Caco-2 (cell line): ENCODE measurements around the gene RAPGEF3. TPM values are rescaled to one million over a fixed set of nuclear protein-coding genes. Genes with fewer than 3 reads are reported as not detected.

Experiments
- BruUV-seq: library from RNA; stranded (reverse); fragments of 400-500 nt; replicated peaks from 2 replicates; lab custom pipeline; 2021; lab: Mats Ljungman, UMichigan
- CTCF ChIA-PET: fragments of 300-600 bp; sonication (Branson Sonifier 250); formaldehyde crosslinking; loops from one replicate; lab custom pipeline; 2022; ENCODE audit warnings: antibody characterized with exemption; lab: Charles Lee
- POLR2A ChIA-PET: fragments of 300-600 bp; sonication (Branson Sonifier 250); formaldehyde crosslinking; loops from one replicate; lab custom pipeline; 2022; ENCODE audit warnings: antibody characterized with exemption; lab: Charles Lee
- DNase-seq, 2 experiments: peaks; one replicate each; pipeline versions ENCODE4 v3.0.0 to v3.0.0-alpha.2; 2020 to 2022
- H3K27me3 ChIP-seq: replicated peaks from 2 replicates; pipeline ENCODE4 v1.6.0; 2011; ENCODE audit warnings: low read length; ENCODE audit not compliant: control insufficient read depth, insufficient read depth
- H3K36me3 ChIP-seq: 2 replicates; pipeline ENCODE4 v1.5.1; 2011; ENCODE audit warnings: low read length; ENCODE audit not compliant: control insufficient read depth, insufficient read depth
- H3K4me1 ChIP-seq: fragments of 250-450 bp; sonication (Bioruptor Pico); 2 replicates; pipeline ENCODE4 v1.5.1; 2020; ENCODE audit warnings: mild to moderate bottlenecking
- H3K4me3 ChIP-seq: 2 replicates; pipeline ENCODE4 v1.5.1; 2011; ENCODE audit warnings: low read depth, mild to moderate bottlenecking, control low read depth, low read length
- H3K9me3 ChIP-seq: fragments of 250-450 bp; sonication (Bioruptor Pico); 2 replicates; pipeline ENCODE4 v1.5.1; 2020; ENCODE audit warnings: mild to moderate bottlenecking, moderate library complexity
- H3K27ac Mint-ChIP-seq: one replicate; pipeline ENCODE4 v1.8.0; 2022; ENCODE audit warnings: mixed read lengths; ENCODE audit not compliant: unreplicated experiment
- H3K27me3 Mint-ChIP-seq: one replicate; pipeline ENCODE4 v1.8.0; 2022; ENCODE audit warnings: mixed read lengths; ENCODE audit not compliant: insufficient read depth, unreplicated experiment
- H3K36me3 Mint-ChIP-seq: one replicate; pipeline ENCODE4 v1.8.0; 2022; ENCODE audit warnings: mild to moderate bottlenecking, mixed read lengths; ENCODE audit not compliant: insufficient read depth, unreplicated experiment
- H3K4me1 Mint-ChIP-seq: one replicate; pipeline ENCODE4 v1.8.0; 2022; ENCODE audit warnings: low read depth, mixed read lengths; ENCODE audit not compliant: unreplicated experiment
- H3K4me3 Mint-ChIP-seq: one replicate; pipeline ENCODE4 v1.8.0; 2022; ENCODE audit warnings: mild to moderate bottlenecking, moderate library complexity, mixed read lengths; ENCODE audit not compliant: unreplicated experiment
- H3K9me3 Mint-ChIP-seq: one replicate; pipeline ENCODE4 v1.8.0; 2022; ENCODE audit warnings: mixed read lengths; ENCODE audit not compliant: unreplicated experiment
- intact Hi-C: fragments of 100-400 bp; cut with micrococcal nuclease; formaldehyde crosslinking; loops from one replicate; pipeline ENCODE4 v1.10.0; 2022; ENCODE audit not compliant: unreplicated experiment
- total RNA-seq: library from RNA; stranded (reverse); gene quantifications from 2 replicates; pipeline ENCODE4 v1.2.3, GENCODE V29; 2022
- TF ChIP-seq, protein P1 (sequence below), 2 experiments: fragments of 200-600 bp in 1 of 2; IDR thresholded peaks; 1 replicate in 1 of 2; 2 replicates in 1 of 2; pipeline versions ENCODE4 v1.5.1 to v1.8.0; 2011 to 2022; ENCODE audit warnings: antibody characterized with exemption in 1 of 2, control low read depth in 1 of 2, inconsistent platforms in 1 of 2, low read depth in 1 of 2, low read length in 1 of 2, mild to moderate bottlenecking in 1 of 2, moderate library complexity in 1 of 2; ENCODE audit not compliant: insufficient read depth in 1 of 2, severe bottlenecking in 1 of 2, unreplicated experiment in 1 of 2

RAPGEF3 gene
- total RNA-seq, 1 experiment from 2014 or later: 1.2 TPM

DNA sequence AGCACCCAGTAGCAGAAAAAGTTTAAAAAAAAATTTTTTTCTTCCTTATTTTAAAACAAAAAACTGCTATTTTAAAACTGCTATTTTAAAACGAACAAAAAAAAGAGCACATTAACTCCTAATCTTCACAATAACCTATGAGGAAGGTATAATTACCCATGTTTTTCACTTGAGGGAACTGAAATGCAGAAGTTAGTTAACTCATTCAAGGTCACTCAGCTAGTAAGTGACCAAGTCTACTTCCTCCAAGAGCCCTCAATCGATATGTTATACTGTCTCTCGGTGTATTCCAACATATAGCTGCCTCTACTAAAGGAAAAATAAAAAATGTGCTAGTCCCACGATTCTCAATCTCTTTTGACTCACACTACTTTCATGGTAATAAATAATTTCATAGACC is 60.6 kb downstream of the RAPGEF3 start:
- intact Hi-C loops: no loop called here
- Histone ChIP-seq H3K27me3 (no peaks in the 10 kb centered on the region), H3K4me3 (no peak overlapping the region), H3K36me3 (peaks cover 2% of the 10 kb centered on the region; the same call in 1 of the 2 replicates), H3K4me1 (no peaks in the 10 kb centered on the region), H3K9me3 (no peaks in the 10 kb centered on the region)
- H3K9me3 Mint-ChIP-seq: no peaks in the 10 kb centered on the region
- CTCF ChIA-PET: interaction anchor here (0.9 to 1.2 kb wide), 2 partner anchors 11 to 46 kb away, joined by 3 read pairs; no protein-coding TSS in a partner anchor
- no peak for DNase-seq
- no TSS peak for BruUV-seq
- H3K27ac Mint-ChIP-seq: no peak overlapping the region
- H3K4me1 Mint-ChIP-seq: no peaks in the 10 kb centered on the region
- TF ChIP-seq, protein P1, sequence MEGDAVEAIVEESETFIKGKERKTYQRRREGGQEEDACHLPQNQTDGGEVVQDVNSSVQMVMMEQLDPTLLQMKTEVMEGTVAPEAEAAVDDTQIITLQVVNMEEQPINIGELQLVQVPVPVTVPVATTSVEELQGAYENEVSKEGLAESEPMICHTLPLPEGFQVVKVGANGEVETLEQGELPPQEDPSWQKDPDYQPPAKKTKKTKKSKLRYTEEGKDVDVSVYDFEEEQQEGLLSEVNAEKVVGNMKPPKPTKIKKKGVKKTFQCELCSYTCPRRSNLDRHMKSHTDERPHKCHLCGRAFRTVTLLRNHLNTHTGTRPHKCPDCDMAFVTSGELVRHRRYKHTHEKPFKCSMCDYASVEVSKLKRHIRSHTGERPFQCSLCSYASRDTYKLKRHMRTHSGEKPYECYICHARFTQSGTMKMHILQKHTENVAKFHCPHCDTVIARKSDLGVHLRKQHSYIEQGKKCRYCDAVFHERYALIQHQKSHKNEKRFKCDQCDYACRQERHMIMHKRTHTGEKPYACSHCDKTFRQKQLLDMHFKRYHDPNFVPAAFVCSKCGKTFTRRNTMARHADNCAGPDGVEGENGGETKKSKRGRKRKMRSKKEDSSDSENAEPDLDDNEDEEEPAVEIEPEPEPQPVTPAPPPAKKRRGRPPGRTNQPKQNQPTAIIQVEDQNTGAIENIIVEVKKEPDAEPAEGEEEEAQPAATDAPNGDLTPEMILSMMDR (IDR thresholded peaks at IDR 0.05; ENCODE audit: insufficient read depth in 1 of 2, low read depth in 1 of 2, low read length in 1 of 2, severe bottlenecking in 1 of 2, unreplicated experiment in 1 of 2): no peak
- no peak overlapping the region for H3K4me3 Mint-ChIP-seq
- POLR2A ChIA-PET: interaction anchor here (0.5 kb wide), 1 partner anchor 18 kb away, joined by 3 read pairs; no protein-coding TSS in a partner anchor
- H3K27me3 Mint-ChIP-seq: no peaks in the 10 kb centered on the region
- H3K36me3 Mint-ChIP-seq: peaks cover 55% of the 10 kb centered on the region

DNA sequence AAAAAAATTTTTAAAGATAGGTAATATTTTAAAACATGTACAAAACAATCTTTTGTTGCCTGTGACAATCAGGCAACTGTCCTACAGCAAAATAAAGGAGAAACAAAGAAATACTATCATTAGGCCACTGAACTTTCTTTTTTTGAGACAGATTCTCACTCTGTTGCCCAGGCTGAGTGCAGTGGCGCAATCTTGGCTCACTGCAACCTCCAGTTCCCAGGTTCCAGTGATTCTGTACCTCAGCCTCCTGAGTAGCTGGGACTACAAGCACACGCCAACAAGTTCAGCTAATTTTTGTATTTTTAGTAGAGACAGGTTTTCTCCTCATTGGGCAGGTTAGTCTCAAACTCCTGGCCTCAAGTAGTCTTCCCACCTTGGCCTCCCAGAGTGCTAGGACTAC is 69.5 kb downstream of the RAPGEF3 start:
- DNase-seq: no peak
- Histone ChIP-seq H3K4me1 (no peaks in the 10 kb centered on the region; the same call in 1 of the 2 replicates), H3K4me3 (no peak overlapping the region), H3K27me3 (no peaks in the 10 kb centered on the region), H3K9me3 (no peaks in the 10 kb centered on the region), H3K36me3 (0 out of 2 replicates have a peak, but pooled peaks cover 4% of the 10 kb centered on the region)
- no TSS peak for BruUV-seq
- Mint-ChIP-seq H3K36me3 (peaks cover 44% of the 10 kb centered on the region), H3K27ac (no peak overlapping the region), H3K4me3 (no peak overlapping the region), H3K4me1 (no peaks in the 10 kb centered on the region), H3K9me3 (no peaks in the 10 kb centered on the region), H3K27me3 (no peaks in the 10 kb centered on the region)
- ChIA-PET POLR2A (no interaction called here), CTCF (no interaction called here)
- intact Hi-C loops: no loop called here
- TF ChIP-seq, protein P1 (IDR thresholded peaks at IDR 0.05; ENCODE audit: insufficient read depth in 1 of 2, low read depth in 1 of 2, low read length in 1 of 2, severe bottlenecking in 1 of 2, unreplicated experiment in 1 of 2): no peak

DNA sequence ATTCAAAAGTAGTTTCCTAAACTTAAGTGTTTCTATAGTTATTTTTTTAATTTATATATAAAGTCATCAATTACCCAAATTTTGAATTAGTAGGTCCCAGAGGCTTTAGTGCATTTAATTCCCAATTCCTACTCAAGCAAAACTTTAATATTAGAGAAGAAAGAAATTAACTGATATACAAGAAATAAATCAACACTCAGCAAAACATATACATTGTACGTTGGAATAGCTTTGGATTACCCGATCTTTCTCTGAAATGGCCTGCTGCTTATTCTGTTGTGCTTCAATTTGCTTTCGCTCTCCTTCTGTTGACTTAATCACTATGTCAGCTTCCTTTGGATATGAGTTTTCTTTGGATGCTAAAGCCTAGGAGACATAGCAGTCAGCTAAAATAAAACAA is 71.0 kb downstream of the RAPGEF3 start:
- Mint-ChIP-seq H3K4me1 (no peaks in the 10 kb centered on the region), H3K4me3 (no peak overlapping the region), H3K27me3 (no peaks in the 10 kb centered on the region), H3K9me3 (no peaks in the 10 kb centered on the region), H3K27ac (no peak overlapping the region), H3K36me3 (peaks cover 41% of the 10 kb centered on the region)
- Histone ChIP-seq H3K27me3 (no peaks in the 10 kb centered on the region), H3K4me3 (no peak overlapping the region), H3K36me3 (0 out of 2 replicates have a peak, but pooled peaks cover 4% of the 10 kb centered on the region), H3K4me1 (no peaks in the 10 kb centered on the region; the same call in 1 of the 2 replicates), H3K9me3 (no peaks in the 10 kb centered on the region)
- BruUV-seq: no TSS peak
- intact Hi-C loops: no loop called here
- DNase-seq: no peak
- ChIA-PET CTCF (interaction anchor here (0.6 to 1.7 kb wide), 3 partner anchors 19 to 183 kb away, joined by 3 to 13 read pairs (median 3); no protein-coding TSS in a partner anchor), POLR2A (no interaction called here)
- TF ChIP-seq, protein P1 (IDR thresholded peaks at IDR 0.05; ENCODE audit: insufficient read depth in 1 of 2, low read depth in 1 of 2, low read length in 1 of 2, severe bottlenecking in 1 of 2, unreplicated experiment in 1 of 2): no peak
